Prostate gland (tissue), 2 donors: ENCODE measurements around the gene DYSF. TPM values are rescaled to one million over a fixed set of nuclear protein-coding genes. Genes with fewer than 3 reads are reported as not detected.

Experiments used
- DNase-seq: peaks from one replicate; pipeline ENCODE4 v3.0.0-alpha.2; 2019; ENCODE audit warnings: low spot score
- H3K27ac ChIP-seq, 2 donors: fragments of 200-600 bp; sonication (generic); 2 replicates each; pipeline ENCODE4 v1.5.1; 2017 to 2019
- H3K27me3 ChIP-seq: fragments of 200-600 bp; sonication (generic); replicated peaks from 2 replicates; pipeline ENCODE4 v1.5.1; 2019; ENCODE audit not compliant: insufficient read depth
- H3K36me3 ChIP-seq, 2 donors: fragments of 200-600 bp; sonication (generic); 1 replicate in 1 of 2; 2 replicates in 1 of 2; pipeline versions ENCODE4 v1.5.1 to v1.8.1; 2017 to 2019
- H3K4me1 ChIP-seq: fragments of 200-600 bp; sonication (generic); replicated peaks from 2 replicates; pipeline ENCODE4 v1.5.1; 2019
- H3K4me3 ChIP-seq, 2 donors: fragments of 200-600 bp; sonication (generic); 2 replicates each; pipeline ENCODE4 v1.5.1; 2017 to 2019
- H3K9me3 ChIP-seq: fragments of 200-600 bp; sonication (generic); 2 replicates; pipeline ENCODE4 v1.5.1; 2017
- POLR2A ChIP-seq: fragments of 450-650 bp; IDR thresholded peaks from one replicate; pipeline ENCODE4 v1.6.1; 2016; ENCODE audit warnings: antibody characterized with exemption, mild to moderate bottlenecking
- POLR2AphosphoS5 ChIP-seq: sonication (generic); formaldehyde crosslinking; IDR thresholded peaks from one replicate; pipeline ENCODE4 v1.6.1; 2017; ENCODE audit warnings: antibody characterized with exemption
- WGBS: methylation state at CpG from one replicate; pipeline ENCODE4 v1.1.5; 2018; 5-methylcytosine and 5-hydroxymethylcytosine counted together
- intact Hi-C: fragments of 100-400 bp; cut with DNase I; formaldehyde crosslinking; loops from one replicate; pipeline ENCODE4 v1.14.2; 2022
- total RNA-seq, 2 donors: library from RNA; depleted of rRNA; stranded (reverse); fragments of >200 nt; gene quantifications; one replicate each; pipeline ENCODE4 v1.1.0, GENCODE V29; 2016
- TF ChIP-seq, protein P1 (sequence below), 4 experiments: fragments of 200-600 bp in 2 of 4; fragments of 450-650 bp in 2 of 4; sonication (generic) in 2 of 4; IDR thresholded peaks; 1 replicate in 3 of 4; 2 replicates in 1 of 4; pipeline ENCODE4 v1.5.1; 2016 to 2019; ENCODE audit warnings: antibody characterized with exemption in 4 of 4, mild to moderate bottlenecking in 2 of 4, moderate library complexity in 2 of 4

DYSF gene
- total RNA-seq, 2 donors from 2014 or later = 5.9 to 9.4 TPM

DNA sequence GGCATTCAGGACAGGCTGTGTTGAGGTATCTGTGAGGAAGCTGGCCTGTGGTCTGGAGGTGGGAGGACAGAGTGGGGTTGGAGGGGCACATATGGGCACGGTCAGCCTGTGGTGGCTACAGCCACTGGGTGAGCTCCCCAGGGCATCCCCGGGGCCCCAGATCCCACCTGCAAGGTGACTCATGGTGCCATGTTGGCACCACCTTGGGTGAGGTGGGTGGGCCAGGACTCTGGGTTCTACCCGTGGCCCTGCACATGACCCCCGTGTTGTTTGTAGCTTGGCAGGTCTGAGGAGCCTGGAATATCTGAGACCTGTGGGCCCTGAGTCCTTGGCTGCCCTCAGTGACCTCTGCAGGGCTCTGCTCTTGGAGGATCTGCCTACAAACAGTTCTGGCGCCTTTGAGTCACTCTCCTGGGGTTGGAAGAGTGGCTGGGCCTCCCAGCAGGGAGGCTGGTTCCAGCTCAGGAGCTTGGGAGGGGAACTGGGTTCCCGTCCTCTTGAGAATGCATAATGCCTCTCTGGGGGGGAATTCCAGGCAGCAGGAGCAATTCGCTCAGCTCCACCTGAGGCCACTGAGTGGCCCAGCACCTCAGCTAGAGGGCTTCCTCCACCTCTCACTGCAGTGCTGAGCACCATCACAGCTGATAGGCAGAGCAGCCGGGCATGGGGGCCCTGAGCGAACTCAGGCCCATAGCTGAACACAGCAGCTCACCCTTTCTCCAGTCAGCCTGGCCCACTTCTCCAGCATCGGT lies 105.1 kb downstream of the DYSF start:
- WGBS = 91% methylated on average over 10 of the region's 10 CpGs
- Histone ChIP-seq H3K27ac (no peak overlapping the region), H3K4me1 (no peaks in the 10 kb centered on the region), H3K9me3 (no peaks in the 10 kb centered on the region), H3K36me3 (no peaks in the 10 kb centered on the region), H3K27me3 (no peaks in the 10 kb centered on the region), H3K4me3 (no peak overlapping the region)
- intact Hi-C loops = no loop called here
- no peak for DNase-seq
- no peak for TF ChIP-seq POLR2AphosphoS5

DNA sequence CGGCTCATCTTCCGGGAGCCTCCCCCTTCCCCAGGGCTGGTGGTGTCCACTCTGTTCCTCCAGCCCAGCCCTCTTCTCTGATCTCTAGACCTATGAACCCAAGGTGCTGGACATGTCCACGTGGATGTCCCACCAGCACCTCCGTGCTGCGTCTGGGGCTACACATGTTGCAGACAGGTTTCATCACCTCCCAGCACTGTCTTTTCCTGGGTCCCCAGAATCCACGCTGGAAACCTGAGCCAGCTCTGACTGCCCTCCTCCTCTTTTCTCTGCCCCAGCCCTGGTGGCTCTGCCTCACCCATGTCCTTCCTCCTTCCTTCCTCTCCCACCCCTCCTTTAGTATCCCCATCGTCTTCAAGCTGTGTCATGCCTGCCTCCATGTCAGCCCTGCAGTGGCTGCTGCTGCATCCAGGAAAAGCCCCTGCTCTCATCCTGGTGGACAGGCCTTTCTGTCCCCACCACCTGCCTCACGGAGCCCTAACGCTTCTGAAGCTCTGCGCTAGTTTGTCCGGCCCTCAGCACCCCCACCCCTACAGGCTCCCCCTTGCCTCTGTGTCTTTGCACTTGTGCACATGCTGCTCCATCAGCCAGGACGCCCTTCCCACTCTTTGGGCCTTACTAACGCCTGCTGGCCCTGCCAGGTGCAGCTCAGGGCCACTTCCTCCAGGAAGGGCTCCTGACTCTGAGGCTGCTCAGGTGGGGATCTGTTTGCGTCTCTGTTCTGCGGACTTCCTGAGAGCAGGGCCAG lies 105.9 kb downstream of the DYSF start:
- Histone ChIP-seq H3K9me3 (no peaks in the 10 kb centered on the region), H3K27ac (no peak overlapping the region), H3K36me3 (no peaks in the 10 kb centered on the region), H3K4me3 (no peak overlapping the region), H3K4me1 (no peaks in the 10 kb centered on the region), H3K27me3 (no peaks in the 10 kb centered on the region)
- intact Hi-C loops = no loop called here
- no peak for TF ChIP-seq POLR2A
- WGBS = 96% methylated on average over 15 of the region's 15 CpGs
- no peak for DNase-seq

DNA sequence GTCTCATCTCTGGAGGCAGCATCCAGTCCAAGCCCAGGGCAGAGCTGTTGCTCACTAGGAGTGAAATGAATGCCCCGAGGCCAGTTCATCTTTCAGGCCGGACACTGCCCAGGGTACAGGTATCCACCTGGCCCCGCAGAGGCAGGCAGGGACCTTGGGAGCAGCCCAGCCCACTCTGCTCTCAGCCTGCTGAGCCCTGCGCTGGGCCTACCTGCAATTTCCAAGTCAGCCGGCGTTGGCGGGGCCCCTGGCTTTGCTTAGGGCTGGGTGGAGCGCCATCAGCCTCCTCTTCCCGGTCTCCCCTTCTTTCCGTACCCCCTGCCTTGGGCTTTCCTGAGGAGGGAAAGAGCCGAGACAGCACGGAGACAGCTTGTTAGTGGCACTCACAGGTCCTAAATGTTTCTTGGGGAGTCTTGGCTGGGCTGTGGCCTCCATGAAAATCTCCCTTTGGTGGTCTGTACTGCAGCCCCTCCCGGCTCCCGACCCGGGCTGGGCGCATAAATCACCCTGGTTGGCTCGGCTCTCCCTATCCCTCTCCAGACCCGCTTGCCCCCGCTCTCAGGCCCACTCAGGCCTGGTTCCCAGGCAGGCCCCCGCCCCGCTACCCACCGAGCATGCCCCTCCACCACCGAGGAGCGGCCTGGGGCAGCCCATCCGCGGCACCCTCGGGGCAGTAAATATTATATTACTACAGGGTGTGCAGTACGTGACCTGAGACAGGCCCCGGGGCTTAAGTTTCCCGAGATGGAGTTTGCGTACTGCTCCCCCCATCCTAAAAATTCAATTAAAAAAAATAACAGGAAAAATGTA lies 106.7 kb downstream of the DYSF start:
- 66% methylated on average over 28 of the region's 31 CpGs for WGBS
- intact Hi-C loops = no loop called here
- no peaks in the 10 kb centered on the region for H3K27me3 ChIP-seq

DNA sequence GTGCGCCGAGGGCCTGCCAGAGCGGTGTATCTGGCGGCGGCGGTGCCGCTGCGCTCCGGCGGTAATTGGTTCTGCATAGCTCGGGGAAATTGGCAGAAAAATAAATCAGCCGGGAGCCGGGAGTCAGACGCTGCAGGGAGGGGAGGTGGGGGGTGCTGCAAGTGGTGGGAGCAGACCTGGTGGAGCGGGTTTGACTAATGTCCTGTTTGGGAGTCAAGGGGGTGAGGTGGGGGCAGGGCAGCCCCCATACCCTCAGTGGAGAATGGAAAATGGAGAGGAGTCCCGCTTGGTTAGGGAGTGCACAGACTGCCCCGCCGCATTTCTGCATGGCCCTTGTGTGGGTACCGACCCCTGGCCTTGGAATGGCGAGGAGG lies 107.3 kb downstream of the DYSF start:
- intact Hi-C loops = no loop called here
- H3K4me3 ChIP-seq = no peak overlapping the region
- no peak overlapping the region for H3K27ac ChIP-seq
- no peaks in the 10 kb centered on the region for H3K4me1 ChIP-seq
- no peaks in the 10 kb centered on the region for H3K27me3 ChIP-seq
- H3K36me3 ChIP-seq = no peaks in the 10 kb centered on the region
- DNase-seq = no peak
- no peaks in the 10 kb centered on the region for H3K9me3 ChIP-seq
- 37% methylated on average over 20 of the region's 20 CpGs for WGBS
- TF ChIP-seq, protein P1, sequence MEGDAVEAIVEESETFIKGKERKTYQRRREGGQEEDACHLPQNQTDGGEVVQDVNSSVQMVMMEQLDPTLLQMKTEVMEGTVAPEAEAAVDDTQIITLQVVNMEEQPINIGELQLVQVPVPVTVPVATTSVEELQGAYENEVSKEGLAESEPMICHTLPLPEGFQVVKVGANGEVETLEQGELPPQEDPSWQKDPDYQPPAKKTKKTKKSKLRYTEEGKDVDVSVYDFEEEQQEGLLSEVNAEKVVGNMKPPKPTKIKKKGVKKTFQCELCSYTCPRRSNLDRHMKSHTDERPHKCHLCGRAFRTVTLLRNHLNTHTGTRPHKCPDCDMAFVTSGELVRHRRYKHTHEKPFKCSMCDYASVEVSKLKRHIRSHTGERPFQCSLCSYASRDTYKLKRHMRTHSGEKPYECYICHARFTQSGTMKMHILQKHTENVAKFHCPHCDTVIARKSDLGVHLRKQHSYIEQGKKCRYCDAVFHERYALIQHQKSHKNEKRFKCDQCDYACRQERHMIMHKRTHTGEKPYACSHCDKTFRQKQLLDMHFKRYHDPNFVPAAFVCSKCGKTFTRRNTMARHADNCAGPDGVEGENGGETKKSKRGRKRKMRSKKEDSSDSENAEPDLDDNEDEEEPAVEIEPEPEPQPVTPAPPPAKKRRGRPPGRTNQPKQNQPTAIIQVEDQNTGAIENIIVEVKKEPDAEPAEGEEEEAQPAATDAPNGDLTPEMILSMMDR (IDR thresholded peaks at IDR 0.05) = no peak
- TF ChIP-seq POLR2A (no peak), POLR2AphosphoS5 (no peak)

More for the DNA sequence above, 106.7 kb downstream of the DYSF start:
- no peak for TF ChIP-seq POLR2A
- Histone ChIP-seq H3K4me1 (no peaks in the 10 kb centered on the region), H3K27ac (no peak overlapping the region), H3K36me3 (no peaks in the 10 kb centered on the region), H3K4me3 (no peak overlapping the region), H3K9me3 (no peaks in the 10 kb centered on the region)
- DNase-seq = no peak

DNA sequence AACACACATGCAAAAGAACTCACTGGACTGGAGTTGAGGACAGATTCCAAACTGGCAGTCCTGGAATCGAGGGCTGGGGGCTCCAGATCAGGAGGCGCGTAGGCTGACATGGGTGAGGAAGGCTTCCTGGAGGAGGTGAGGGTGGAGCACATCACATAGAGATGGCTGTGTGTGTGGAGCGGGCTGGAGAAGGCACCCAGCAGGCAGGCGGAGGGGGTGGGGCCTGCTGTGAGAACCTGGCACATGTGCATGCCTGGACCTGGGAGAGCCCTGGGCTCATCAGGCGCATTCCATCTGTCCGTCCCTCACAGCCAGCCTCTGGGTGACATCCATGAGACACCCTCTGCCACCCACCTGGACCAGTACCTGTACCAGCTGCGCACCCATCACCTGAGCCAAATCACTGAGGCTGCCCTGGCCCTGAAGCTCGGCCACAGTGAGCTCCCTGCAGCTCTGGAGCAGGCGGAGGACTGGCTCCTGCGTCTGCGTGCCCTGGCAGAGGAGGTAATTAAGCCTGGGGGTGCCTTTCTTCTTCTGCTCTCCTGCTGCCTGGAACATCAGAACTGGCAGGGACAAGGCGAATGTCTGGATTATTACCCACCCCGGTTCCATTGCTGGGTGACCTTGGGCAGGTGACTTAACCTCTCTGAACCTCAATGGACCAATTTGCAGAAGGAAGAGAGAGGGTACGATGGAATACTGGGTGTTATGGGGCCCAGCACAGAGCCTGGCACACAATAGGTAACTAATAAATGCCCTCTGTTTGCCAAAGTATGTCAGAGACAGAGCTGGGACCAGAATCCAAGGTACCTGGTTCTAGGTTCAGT lies 108.3 kb downstream of the DYSF start:
- 85% methylated on average over 15 of the region's 15 CpGs for WGBS
- no peaks in the 10 kb centered on the region for H3K9me3 ChIP-seq
- H3K4me1 ChIP-seq = no peaks in the 10 kb centered on the region
- DNase-seq = no peak
- TF ChIP-seq POLR2AphosphoS5 (no peak), POLR2A (no peak)
- TF ChIP-seq, protein P1 (IDR thresholded peaks at IDR 0.05) = no peak
- no peaks in the 10 kb centered on the region for H3K27me3 ChIP-seq
- intact Hi-C loops = no loop called here
- no peak overlapping the region for H3K4me3 ChIP-seq
- no peaks in the 10 kb centered on the region for H3K36me3 ChIP-seq
- H3K27ac ChIP-seq = no peak overlapping the region
